GM12865 (cell line): Measurements from ENCODE around the gene OR5K3.

Experiments used
- DNase-seq: peaks from one replicate; pipeline ENCODE4 v3.0.0; 2010; ENCODE audit warnings: low read depth
- H3K4me3 ChIP-seq: 2 replicates; pipeline ENCODE4 v1.5.1; 2011; ENCODE audit warnings: mild to moderate bottlenecking, low read depth, low read length, control low read depth
- CTCF ChIP-seq: IDR thresholded peaks from 2 replicates; pipeline ENCODE4 v1.5.1; 2011; ENCODE audit warnings: low read length, control low read depth, low read depth, inconsistent platforms; ENCODE audit not compliant: insufficient read depth; ENCODE audit errors: missing control alignments

OR5K3 gene

GRCh38 chr3:98406034-98406433, 15.6 kb downstream of the OR5K3 start:
- no peak overlapping the region for H3K4me3 ChIP-seq
- no peak for DNase-seq

GRCh38 chr3:98432575-98432974, 42.1 kb downstream of the OR5K3 start:
- no peak for DNase-seq
- no peak for TF ChIP-seq CTCF
- H3K4me3 ChIP-seq, result no peak overlapping the region

More at GRCh38 chr3:98406034-98406433, 15.6 kb downstream of the OR5K3 start:
- no peak for TF ChIP-seq CTCF

DNA sequence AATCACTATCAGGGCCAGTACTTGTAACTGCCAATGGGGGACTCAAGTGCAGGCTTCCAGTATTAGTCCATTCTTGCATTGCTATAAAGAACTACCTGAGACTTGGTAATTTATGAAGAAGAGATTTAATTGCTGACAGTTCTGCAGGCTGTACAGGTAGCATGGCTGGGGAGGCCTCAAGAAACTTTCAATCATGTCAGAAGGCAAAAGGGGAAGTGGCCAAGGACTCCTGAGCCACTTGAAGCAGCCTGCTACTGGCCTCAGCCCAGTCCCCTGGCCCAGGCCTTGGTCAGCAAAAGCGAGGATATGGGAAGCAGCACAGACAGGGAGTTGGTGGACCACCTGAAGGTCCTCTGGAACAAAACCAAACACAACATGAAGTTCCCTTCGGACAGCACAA, 43.3 kb downstream of the OR5K3 start:
- no peak for TF ChIP-seq CTCF
- DNase-seq, result no peak

DNA sequence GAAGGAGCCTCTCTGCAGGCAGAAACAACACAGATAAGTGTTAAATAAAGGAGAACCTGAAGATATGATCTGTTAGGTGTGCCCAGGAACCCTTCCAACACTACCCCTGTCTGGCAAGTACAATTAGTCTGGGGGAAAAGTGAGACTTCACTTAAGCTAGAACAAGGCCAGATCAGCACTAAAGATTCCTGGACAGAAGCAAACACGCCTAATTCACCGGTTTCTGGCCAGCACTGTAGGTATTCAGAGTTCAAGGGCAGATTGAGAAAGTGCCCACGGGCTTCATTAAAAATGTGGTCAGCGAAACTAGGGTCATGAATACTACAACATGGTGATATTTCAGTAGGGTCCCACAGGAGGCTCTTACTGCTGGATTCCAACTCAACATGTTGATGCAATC, 43.9 kb downstream of the OR5K3 start:
- no peak for DNase-seq
- TF ChIP-seq CTCF, result no peak
- no peak overlapping the region for H3K4me3 ChIP-seq

More for the DNA sequence above, 43.3 kb downstream of the OR5K3 start:
- no peak overlapping the region for H3K4me3 ChIP-seq

GRCh38 chr3:98440283-98440682, 49.8 kb downstream of the OR5K3 start:
- no peak for TF ChIP-seq CTCF
- no peak for DNase-seq
- no peak overlapping the region for H3K4me3 ChIP-seq
